ENCODE measurements around the gene TEX51.

TEX51 gene

DNA sequence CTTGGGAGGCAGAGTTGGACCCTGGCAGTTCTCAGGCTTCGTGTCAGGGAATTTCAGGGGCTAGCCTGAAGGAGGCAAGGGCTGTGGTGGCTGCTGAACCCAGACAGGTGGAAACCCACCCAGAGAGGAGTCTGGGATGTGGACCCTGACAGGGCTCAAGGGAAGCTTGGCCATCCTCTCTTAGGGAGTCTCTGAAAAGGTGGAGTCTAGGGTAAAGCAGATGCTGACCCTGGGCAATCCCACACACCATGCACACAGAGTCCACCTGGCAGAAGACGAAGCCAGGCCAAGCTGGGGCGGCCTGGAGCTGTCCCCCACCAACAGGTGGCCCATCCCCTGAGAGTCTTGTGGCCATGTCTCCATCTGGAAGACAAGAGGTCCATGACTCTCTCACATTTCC, 41.2 kb upstream of the TEX51 start:
- Histone ChIP-seq H3K27ac (ENCODE audit: low read length) (no peak overlapping the region), H3K9me3 (ENCODE audit: insufficient read depth, low read length) (no peaks in the 10 kb centered on the region), H2AFZ (ENCODE audit: low read depth, low read length) (no peak overlapping the region), H3K4me2 (ENCODE audit: low read length) (no peak overlapping the region), H3K79me2 (ENCODE audit: low read length) (no peaks in the 10 kb centered on the region), H3K36me3 (replicated peaks; ENCODE audit: low read depth, low read length) (no peaks in the 10 kb centered on the region), H3K4me3 (ENCODE audit: low read length) (no peak overlapping the region), H3K27me3 (ENCODE audit: low read depth, low read length) (no peaks in the 10 kb centered on the region), H3K4me1 (ENCODE audit: low read length) (no peaks in the 10 kb centered on the region), H4K20me1 (ENCODE audit: insufficient read depth, low read length) (no peaks in the 10 kb centered on the region), H3K9ac (ENCODE audit: low read length) (no peak overlapping the region)
- no peak for TF ChIP-seq CTCF (IDR thresholded peaks at IDR 0.05; ENCODE audit: low read depth, low read length)
- no peak for TF ChIP-seq EZH2phosphoT487 (IDR thresholded peaks at IDR 0.05; ENCODE audit: low read depth)

GRCh38 chr2:126858013-126858412, 40.7 kb upstream of the TEX51 start:
- Histone ChIP-seq H3K4me1 (ENCODE audit: low read length) (no peaks in the 10 kb centered on the region), H3K27ac (ENCODE audit: low read length) (no peak overlapping the region), H3K79me2 (ENCODE audit: low read length) (no peaks in the 10 kb centered on the region), H3K9ac (ENCODE audit: low read length) (no peak overlapping the region), H3K36me3 (replicated peaks; ENCODE audit: low read depth, low read length) (no peaks in the 10 kb centered on the region), H2AFZ (ENCODE audit: low read depth, low read length) (no peak overlapping the region), H3K4me3 (ENCODE audit: low read length) (no peak overlapping the region), H3K27me3 (ENCODE audit: low read depth, low read length) (no peaks in the 10 kb centered on the region), H3K4me2 (ENCODE audit: low read length) (no peak overlapping the region), H4K20me1 (ENCODE audit: insufficient read depth, low read length) (no peaks in the 10 kb centered on the region), H3K9me3 (ENCODE audit: insufficient read depth, low read length) (no peaks in the 10 kb centered on the region)
- TF ChIP-seq CTCF (IDR thresholded peaks at IDR 0.05; ENCODE audit: low read depth, low read length) (no peak), EZH2phosphoT487 (IDR thresholded peaks at IDR 0.05; ENCODE audit: low read depth) (no peak)

GRCh38 chr2:126858436-126858835, 40.3 kb upstream of the TEX51 start:
- TF ChIP-seq EZH2phosphoT487 (IDR thresholded peaks at IDR 0.05; ENCODE audit: low read depth) (no peak), CTCF (IDR thresholded peaks at IDR 0.05; ENCODE audit: low read depth, low read length) (no peak)
- H3K9ac ChIP-seq (ENCODE audit: low read length) = no peak overlapping the region
- H3K4me2 ChIP-seq (ENCODE audit: low read length) = no peak overlapping the region
- no peak overlapping the region for H3K27ac ChIP-seq (ENCODE audit: low read length)
- H3K27me3 ChIP-seq (ENCODE audit: low read depth, low read length) = no peaks in the 10 kb centered on the region
- H3K36me3 ChIP-seq (replicated peaks; ENCODE audit: low read depth, low read length) = no peaks in the 10 kb centered on the region
- no peaks in the 10 kb centered on the region for H3K9me3 ChIP-seq (ENCODE audit: insufficient read depth, low read length)
- H3K4me1 ChIP-seq (ENCODE audit: low read length) = no peaks in the 10 kb centered on the region
- H4K20me1 ChIP-seq (ENCODE audit: insufficient read depth, low read length) = no peaks in the 10 kb centered on the region
- H2AFZ ChIP-seq (ENCODE audit: low read depth, low read length) = no peak overlapping the region
- H3K79me2 ChIP-seq (ENCODE audit: low read length) = no peaks in the 10 kb centered on the region
- no peak overlapping the region for H3K4me3 ChIP-seq (ENCODE audit: low read length)

GRCh38 chr2:126858991-126859390, 39.7 kb upstream of the TEX51 start:
- Histone ChIP-seq H3K36me3 (replicated peaks; ENCODE audit: low read depth, low read length) (no peaks in the 10 kb centered on the region), H3K9me3 (ENCODE audit: insufficient read depth, low read length) (no peaks in the 10 kb centered on the region), H3K79me2 (ENCODE audit: low read length) (no peaks in the 10 kb centered on the region), H3K9ac (ENCODE audit: low read length) (no peak overlapping the region), H2AFZ (ENCODE audit: low read depth, low read length) (no peak overlapping the region), H3K27ac (ENCODE audit: low read length) (no peak overlapping the region), H3K4me2 (ENCODE audit: low read length) (no peak overlapping the region), H4K20me1 (ENCODE audit: insufficient read depth, low read length) (no peaks in the 10 kb centered on the region), H3K4me1 (ENCODE audit: low read length) (no peaks in the 10 kb centered on the region), H3K4me3 (ENCODE audit: low read length) (no peak overlapping the region), H3K27me3 (ENCODE audit: low read depth, low read length) (no peaks in the 10 kb centered on the region)
- TF ChIP-seq CTCF (IDR thresholded peaks at IDR 0.05; ENCODE audit: low read depth, low read length) (no peak), EZH2phosphoT487 (IDR thresholded peaks at IDR 0.05; ENCODE audit: low read depth) (no peak)

Data from OCI-LY3 (cell line).